Kidney epithelial cell (primary cell): Measurements from ENCODE around the gene CERS4. TPM values are rescaled to one million over a fixed set of nuclear protein-coding genes. Genes with fewer than 3 reads are reported as not detected.

Source experiments
- DNase-seq: peaks from one replicate; pipeline ENCODE4 v3.0.0-alpha.2; 2010; ENCODE audit warnings: low read depth
- H3K27me3 ChIP-seq: 2 replicates; pipeline ENCODE4 v1.6.0; 2011; ENCODE audit warnings: low read length; ENCODE audit not compliant: control insufficient read depth, insufficient read depth
- H3K36me3 ChIP-seq: 2 replicates; pipeline ENCODE4 v1.5.1; 2011; ENCODE audit warnings: low read length; ENCODE audit not compliant: control insufficient read depth, insufficient read depth
- H3K4me3 ChIP-seq: 2 replicates; pipeline ENCODE4 v1.5.1; 2011; ENCODE audit warnings: low read depth, mild to moderate bottlenecking, control low read depth, low read length
- CTCF ChIP-seq: IDR thresholded peaks from 2 replicates; pipeline ENCODE4 v1.5.1; 2011; ENCODE audit warnings: mild to moderate bottlenecking, moderate library complexity, low read length, control low read depth, inconsistent platforms; ENCODE audit not compliant: insufficient read depth, poor library complexity, severe bottlenecking
- total RNA-seq: library from RNA; depleted of rRNA; stranded (reverse); fragments of >200 nt; gene quantifications from 2 replicates; pipeline ENCODE4 v1.2.3, GENCODE V29; 2015

CERS4 gene
- total RNA-seq, 1 donor from 2014 or later, result 49.8 TPM

- H3K4me3 ChIP-seq, result peak overlapping the region; percentile 69
- no peak for TF ChIP-seq CTCF
- no peaks in the 10 kb centered on the region for H3K36me3 ChIP-seq
- peaks cover 10% of the 10 kb centered on the region for H3K27me3 ChIP-seq
- no peak for DNase-seq
Measured at GRCh38 chr19:8208119-8208921, 850 bp upstream of the CERS4 start.

- no peak for TF ChIP-seq CTCF
- no peaks in the 10 kb centered on the region for H3K36me3 ChIP-seq
- peaks cover 10% of the 10 kb centered on the region for H3K27me3 ChIP-seq
- H3K4me3 ChIP-seq, result peak overlapping the region; percentile 69
- DNase-seq, result no peak
Measured at GRCh38 chr19:8209462-8210378, 550 bp downstream of the CERS4 start.

DNA sequence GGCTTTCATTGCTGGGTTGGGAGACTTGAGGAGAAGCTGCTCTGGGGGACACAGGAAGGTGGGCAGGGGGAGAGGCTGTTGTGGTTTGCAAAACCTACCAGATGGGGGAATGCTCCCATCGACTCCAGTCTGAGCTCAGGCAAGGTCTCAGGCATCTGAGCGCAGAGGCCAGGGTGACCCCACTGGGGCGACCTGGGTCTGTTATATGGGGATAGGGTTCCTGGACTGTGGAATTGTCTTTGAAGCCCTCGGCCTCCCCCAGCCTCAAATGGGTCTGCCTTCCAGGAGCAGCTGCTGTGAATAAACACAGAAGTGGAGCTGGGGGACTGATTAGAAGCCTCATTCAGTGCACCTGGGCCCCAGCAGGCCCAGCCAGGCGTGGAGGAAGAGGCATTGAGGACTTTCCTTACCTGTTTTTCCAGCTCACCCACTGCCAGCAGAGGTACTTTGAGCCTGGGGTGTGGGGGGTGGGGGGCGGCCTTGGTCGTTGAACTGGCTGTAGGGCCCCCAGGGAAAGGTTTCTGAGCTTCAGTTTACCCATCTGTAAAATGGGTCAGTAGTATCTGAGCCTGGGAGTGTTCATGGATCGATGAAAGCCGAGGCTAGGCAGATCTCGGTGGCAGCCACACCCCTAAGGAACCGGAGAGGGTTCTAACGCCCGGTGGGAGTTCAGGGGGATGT lies 1.4 kb downstream of the CERS4 start:
- no peak for DNase-seq
- peak overlapping the region; percentile 69 for H3K4me3 ChIP-seq
- H3K36me3 ChIP-seq, result no peaks in the 10 kb centered on the region
- TF ChIP-seq CTCF, result no peak
- peaks cover 10% of the 10 kb centered on the region for H3K27me3 ChIP-seq

DNA sequence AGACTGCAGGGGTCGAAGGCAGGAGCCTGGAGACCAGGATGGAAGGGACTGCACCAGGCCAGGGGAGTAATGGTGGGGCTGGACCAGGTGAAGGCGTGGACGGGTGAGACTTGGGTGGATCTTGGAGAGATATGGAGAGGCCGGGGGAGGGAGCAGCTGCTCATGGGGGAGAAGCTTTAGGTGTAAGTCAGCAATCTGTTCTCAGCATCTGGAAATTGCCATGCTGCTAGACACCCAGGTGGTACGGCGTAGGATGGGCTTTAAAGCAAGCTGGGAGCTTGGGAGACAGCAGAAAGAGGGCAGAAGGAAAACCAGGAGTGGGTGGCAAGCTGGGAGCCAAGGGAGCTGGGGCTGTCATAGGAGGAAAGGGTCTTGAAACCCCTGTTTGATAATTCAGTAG lies 3.0 kb downstream of the CERS4 start:
- Histone ChIP-seq H3K4me3 (no peak overlapping the region), H3K27me3 (peaks cover 10% of the 10 kb centered on the region), H3K36me3 (no peaks in the 10 kb centered on the region)
- no peak for DNase-seq
- no peak for TF ChIP-seq CTCF

GRCh38 chr19:8212916-8213315 lies 3.7 kb downstream of the CERS4 start:
- DNase-seq, result no peak
- Histone ChIP-seq H3K36me3 (no peaks in the 10 kb centered on the region), H3K27me3 (peaks cover 10% of the 10 kb centered on the region), H3K4me3 (no peak overlapping the region)
- no peak for TF ChIP-seq CTCF
